ENCODE measurements around the gene C20orf141.

GRCh38 chr20:2768632-2769015, 46.2 kb upstream of the C20orf141 start:
- no peak for TF ChIP-seq POLR2A (IDR thresholded peaks at IDR 0.05; ENCODE audit: low read length)
- TF ChIP-seq GATA1 (IDR thresholded peaks at IDR 0.05; ENCODE audit: low read depth, low read length), result no peak

Data from erythroblast (primary cell).